Esophagus squamous epithelium (tissue), 5 donors: ENCODE measurements around the gene PPP1R37. TPM values are rescaled to one million over a fixed set of nuclear protein-coding genes. Genes with fewer than 3 reads are reported as not detected.

Source experiments
- DNase-seq: peaks from one replicate; lab custom pipeline; 2025; lab: John Stamatoyannopoulos, UW
- H3K27ac ChIP-seq, 4 donors: fragments of 200-600 bp; sonication (generic); one replicate each; pipeline ENCODE4 v1.5.1; 2016 to 2019; ENCODE audit warnings: mild to moderate bottlenecking in 1 of 4
- H3K27me3 ChIP-seq, 4 donors: fragments of 200-600 bp; sonication (generic); 1 replicate in 3 of 4; 2 replicates in 1 of 4; pipeline versions ENCODE4 v1.5.1 to v1.6.0; 2017 to 2021; ENCODE audit warnings: antibody characterized with exemption in 1 of 4
- H3K36me3 ChIP-seq, 3 donors: fragments of 200-600 bp; sonication (generic); one replicate each; pipeline ENCODE4 v1.5.1; 2016 to 2019
- H3K4me1 ChIP-seq, 3 donors: fragments of 200-600 bp; sonication (generic); one replicate each; pipeline ENCODE4 v1.5.1; 2017 to 2019
- H3K4me3 ChIP-seq, 4 donors: fragments of 200-600 bp; sonication (generic); 1 replicate in 3 of 4; 2 replicates in 1 of 4; pipeline ENCODE4 v1.5.1; 2016 to 2019; ENCODE audit warnings: mild to moderate bottlenecking in 2 of 4, moderate library complexity in 1 of 4
- H3K9me3 ChIP-seq, 3 donors: fragments of 200-600 bp; sonication (generic); one replicate each; pipeline ENCODE4 v1.5.1; 2016 to 2019
- CTCF ChIP-seq, 6 experiments: fragments of 450-650 bp in 4 of 6; fragments of 200-600 bp in 2 of 6; sonication (generic) in 2 of 6; IDR thresholded peaks; one replicate each; pipeline ENCODE4 v1.5.1; 2016 to 2019; ENCODE audit warnings: antibody characterized with exemption in 6 of 6, mild to moderate bottlenecking in 4 of 6, moderate library complexity in 4 of 6
- POLR2A ChIP-seq, 4 donors: fragments of 450-650 bp; IDR thresholded peaks; one replicate each; pipeline ENCODE4 v1.6.1; 2017; ENCODE audit warnings: antibody characterized with exemption in 4 of 4, mild to moderate bottlenecking in 4 of 4, moderate library complexity in 3 of 4
- WGBS, 2 donors: methylation state at CpG; one replicate each; pipeline ENCODE4 v1.1.5; 2018; 5-methylcytosine and 5-hydroxymethylcytosine counted together
- intact Hi-C: fragments of 100-400 bp; cut with DNase I; formaldehyde crosslinking; loops from one replicate; pipeline ENCODE4 v1.15.0; 2022
- total RNA-seq, 4 donors: library from RNA; depleted of rRNA; stranded (reverse); fragments of >200 nt; gene quantifications; one replicate each; pipeline ENCODE4 v1.1.0, GENCODE V29; 2016
- donor health status: DM: yes; HTN: yes; CAD: no.

PPP1R37 gene
- total RNA-seq, 4 donors from 2014 or later, result 25.1 to 35.5 (median 30.8) TPM

GRCh38 chr19:45119582-45119981 is 26.6 kb downstream of the PPP1R37 start:
- H3K4me1 ChIP-seq, result peaks cover 26 to 89% (median 30%) of the 10 kb centered on the region in 3 donors
- H3K9me3 ChIP-seq, result no peaks in the 10 kb centered on the region
- no peak overlapping the region for H3K4me3 ChIP-seq
- DNase-seq, result no peak
- intact Hi-C loops, result no loop called here
- H3K36me3 ChIP-seq, result no peaks in the 10 kb centered on the region
- no peak overlapping the region for H3K27ac ChIP-seq
- no peaks in the 10 kb centered on the region for H3K27me3 ChIP-seq
- TF ChIP-seq CTCF (IDR thresholded peaks at IDR 0.05) (no peak), POLR2A (IDR thresholded peaks at IDR 0.05) (no peak)
- WGBS, 2 donors, result 80 to 84% methylated on average over 1 to 5 of the region's 6 CpGs

- no peak overlapping the region for H3K4me3 ChIP-seq
- TF ChIP-seq CTCF (IDR thresholded peaks at IDR 0.05) (no peak), POLR2A (IDR thresholded peaks at IDR 0.05) (no peak)
- H3K9me3 ChIP-seq, result no peaks in the 10 kb centered on the region
- peaks cover 26 to 84% (median 30%) of the 10 kb centered on the region in 3 donors for H3K4me1 ChIP-seq
- H3K36me3 ChIP-seq, result no peaks in the 10 kb centered on the region
- H3K27me3 ChIP-seq, result no peaks in the 10 kb centered on the region
- no peak overlapping the region for H3K27ac ChIP-seq
- DNase-seq, result no peak
- WGBS, 2 donors, result 63 to 72% methylated on average over 10 to 11 of the region's 11 CpGs
- intact Hi-C loops, result no loop called here
These were observed 28.9 kb downstream of the PPP1R37 start for GRCh38 chr19:45121827-45122345.

- WGBS, 2 donors, result 55 to 87% methylated on average over 5 to 6 of the region's 6 CpGs
These were observed 29.9 kb downstream of the PPP1R37 start for GRCh38 chr19:45122832-45123231.

GRCh38 chr19:45123440-45123850 is 30.5 kb downstream of the PPP1R37 start:
- DNase-seq, result no peak
- H3K27ac ChIP-seq, result peak overlapping the region in 2 of 4 donors; percentile 34 to 57
- TF ChIP-seq CTCF (IDR thresholded peaks at IDR 0.05), result no peak
- no peak for TF ChIP-seq POLR2A (IDR thresholded peaks at IDR 0.05)
- no peak overlapping the region for H3K4me3 ChIP-seq
- no peaks in the 10 kb centered on the region for H3K36me3 ChIP-seq
- intact Hi-C loops, result no loop called here
- H3K9me3 ChIP-seq, result no peaks in the 10 kb centered on the region
- H3K4me1 ChIP-seq, result peaks cover 26 to 68% (median 26%) of the 10 kb centered on the region in 3 donors
- WGBS, 2 donors, result 32 to 46% methylated on average over 5 to 8 of the region's 9 CpGs
- no peaks in the 10 kb centered on the region for H3K27me3 ChIP-seq

More at GRCh38 chr19:45122832-45123231, 29.9 kb downstream of the PPP1R37 start:
- DNase-seq, result no peak
- peak overlapping the region in 1 of 4 donors; percentile 57 for H3K27ac ChIP-seq
- no peaks in the 10 kb centered on the region for H3K9me3 ChIP-seq
- TF ChIP-seq POLR2A (IDR thresholded peaks at IDR 0.05) (no peak), CTCF (IDR thresholded peaks at IDR 0.05) (no peak)
- no peaks in the 10 kb centered on the region for H3K27me3 ChIP-seq
- no peaks in the 10 kb centered on the region for H3K36me3 ChIP-seq
- H3K4me1 ChIP-seq, result peaks cover 26 to 74% (median 26%) of the 10 kb centered on the region in 3 donors
- intact Hi-C loops, result no loop called here
- H3K4me3 ChIP-seq, result no peak overlapping the region

- H3K27ac ChIP-seq, result peak overlapping the region in 3 of 4 donors; percentile 34 to 57 (median 34)
- TF ChIP-seq POLR2A (IDR thresholded peaks at IDR 0.05), result no peak
- TF ChIP-seq CTCF (IDR thresholded peaks at IDR 0.05), result no peak
- 34 to 62% methylated on average over 4 to 6 of the region's 6 CpGs for WGBS, 2 donors
These were observed 31.0 kb downstream of the PPP1R37 start for GRCh38 chr19:45124021-45124420.

More at GRCh38 chr19:45124021-45124420, 31.0 kb downstream of the PPP1R37 start:
- Histone ChIP-seq H3K36me3 (peaks cover 0 to 4% (median 0%) of the 10 kb centered on the region in 3 donors), H3K4me3 (no peak overlapping the region), H3K9me3 (no peaks in the 10 kb centered on the region), H3K27me3 (no peaks in the 10 kb centered on the region), H3K4me1 (peaks cover 26 to 65% (median 26%) of the 10 kb centered on the region in 3 donors)
- DNase-seq, result no peak
- intact Hi-C loops, result no loop called here
